COLO668 (cell line): Measurements from ENCODE around the gene RGS11.
"Not testable (repeated sequence)": the region's sequence is repeated elsewhere in the genome, so short reads cannot be mapped to it uniquely, and the experiment has no call there.

Experiments used
- DNase-seq: peaks from one replicate; lab custom pipeline; 2025; ENCODE audit not compliant: unreplicated experiment; lab: John Stamatoyannopoulos, UW

RGS11 gene

GRCh38 chr16:264440-264951 is 11.2 kb downstream of the RGS11 start:
- no peak for DNase-seq

- no peak for DNase-seq
Observed at GRCh38 chr16:263944-264343, 11.8 kb downstream of the RGS11 start.

- DNase-seq = no peak
Observed at GRCh38 chr16:263182-263774, 12.5 kb downstream of the RGS11 start.

- no peak for DNase-seq
Observed at GRCh38 chr16:262121-262745, 13.5 kb downstream of the RGS11 start.

- no peak for DNase-seq
Observed at GRCh38 chr16:261031-261691, 14.6 kb downstream of the RGS11 start.

GRCh38 chr16:260326-260725 is 15.4 kb downstream of the RGS11 start:
- DNase-seq = no peak

- no peak for DNase-seq
Observed at GRCh38 chr16:259814-260253, 15.9 kb downstream of the RGS11 start.

- DNase-seq = no peak
Observed at GRCh38 chr16:259226-259625, 16.5 kb downstream of the RGS11 start.

- not testable (repeated sequence) for DNase-seq
Observed at GRCh38 chr16:258091-258490, 17.7 kb downstream of the RGS11 start.

GRCh38 chr16:255183-255582 is 20.6 kb downstream of the RGS11 start:
- no peak for DNase-seq

- no peak for DNase-seq
Observed at GRCh38 chr16:254461-254860, 21.3 kb downstream of the RGS11 start.

GRCh38 chr16:253833-254232 is 21.9 kb downstream of the RGS11 start:
- DNase-seq = no peak

GRCh38 chr16:252366-253337 is 23.1 kb downstream of the RGS11 start:
- DNase-seq = no peak

GRCh38 chr16:249431-249830 is 26.3 kb downstream of the RGS11 start:
- DNase-seq = no peak

- no peak for DNase-seq
Observed at GRCh38 chr16:247027-247426, 28.7 kb downstream of the RGS11 start.

GRCh38 chr16:245105-245504 is 30.6 kb downstream of the RGS11 start:
- no peak for DNase-seq

- DNase-seq = no peak
Observed at GRCh38 chr16:243348-243747, 32.4 kb downstream of the RGS11 start.

- no peak for DNase-seq
Observed at GRCh38 chr16:242281-242680, 33.5 kb downstream of the RGS11 start.

- DNase-seq = no peak
Observed at GRCh38 chr16:240559-240958, 35.2 kb downstream of the RGS11 start.

- DNase-seq = no peak
Observed at GRCh38 chr16:239948-240277, 35.8 kb downstream of the RGS11 start.
